HG03558 (cell line): ENCODE results near the gene RAC3.
"Not testable (repeated sequence)": the region's sequence is repeated elsewhere in the genome, so short reads cannot be mapped to it uniquely, and the experiment has no call there.

Experiments used
- ATAC-seq: cut with Tn5 transposase; IDR thresholded peaks from one replicate; pipeline ENCODE4 v1.9.1; 2021; ENCODE audit warnings: moderate number of reproducible peaks; ENCODE audit not compliant: unreplicated experiment; ENCODE audit errors: extremely low read depth

Gene RAC3

DNA sequence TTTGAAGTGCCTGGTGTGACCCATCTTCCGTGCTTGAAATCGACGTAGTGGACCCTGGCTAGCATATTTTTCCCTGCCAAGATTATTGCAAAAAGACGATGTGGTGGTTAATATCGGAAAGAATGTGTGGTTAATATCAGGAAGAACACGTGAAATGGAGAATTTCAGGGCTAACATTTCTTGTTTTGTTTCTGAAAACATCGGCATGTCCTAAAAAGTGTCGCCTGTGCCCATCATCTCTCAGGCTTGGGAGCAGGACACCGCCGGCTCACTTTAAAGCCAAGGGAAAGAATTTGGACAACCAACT is 6.4 kb downstream of the RAC3 start:
- ATAC-seq: no peak

DNA sequence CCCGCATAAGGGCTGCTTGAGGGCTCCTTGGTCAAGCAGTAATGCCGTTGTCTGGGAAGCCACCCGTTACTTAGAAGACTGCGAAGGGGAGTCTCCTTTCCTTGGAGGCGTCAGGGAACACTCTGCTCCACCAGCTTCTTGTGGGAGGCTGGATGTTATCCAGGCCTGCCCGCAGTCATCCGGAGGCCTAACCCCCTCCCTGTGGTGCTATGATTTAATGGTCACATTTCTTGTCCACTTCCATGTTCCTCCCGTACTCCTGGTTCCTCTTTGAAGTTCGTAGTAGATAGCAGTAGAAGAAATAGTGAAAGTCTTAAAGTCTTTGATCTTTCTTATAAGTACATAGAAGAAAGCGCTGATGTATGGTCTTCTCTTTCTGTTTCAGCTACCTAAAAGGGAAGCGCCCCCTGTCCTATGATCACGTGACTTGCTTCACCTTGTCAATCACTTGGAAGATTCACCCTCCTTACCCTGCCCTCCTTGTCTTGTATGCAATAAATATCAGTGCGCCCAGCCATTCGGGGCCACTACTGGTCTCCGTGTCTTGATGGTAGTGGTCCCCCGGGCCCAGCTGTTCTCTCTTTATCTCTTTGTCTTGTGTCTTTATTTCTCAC is 7.4 kb downstream of the RAC3 start:
- ATAC-seq: not testable (repeated sequence)

DNA sequence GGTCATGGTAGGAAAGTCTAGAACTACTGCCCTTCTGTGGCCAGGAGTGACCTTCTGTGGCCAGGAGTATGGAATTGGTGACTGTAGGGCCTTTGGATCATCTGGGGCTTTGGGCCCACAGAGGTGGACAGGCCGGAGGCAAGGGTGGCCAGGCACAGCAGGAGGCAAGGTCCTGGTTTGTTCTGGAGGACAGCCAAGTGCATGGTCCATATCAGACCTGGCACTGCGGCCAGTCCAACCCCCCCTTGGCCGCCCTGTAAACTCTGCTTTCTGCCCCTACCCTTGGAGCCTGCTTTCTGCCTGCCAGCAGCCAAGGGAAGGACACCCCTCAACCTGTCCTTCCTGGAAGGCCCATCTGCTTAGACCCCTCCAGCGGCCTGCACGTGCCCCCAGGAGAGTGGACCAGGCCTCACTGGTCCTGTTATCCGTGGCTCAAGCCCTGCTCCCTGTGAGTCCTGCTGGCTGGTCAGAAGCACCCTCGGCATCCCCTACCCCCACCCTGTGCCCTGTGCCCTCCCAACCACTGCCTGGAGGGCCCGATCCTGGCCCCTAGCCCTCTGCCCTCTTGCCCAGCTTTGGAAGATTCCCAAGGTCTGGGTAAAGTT is 8.3 kb downstream of the RAC3 start:
- no peak for ATAC-seq

DNA sequence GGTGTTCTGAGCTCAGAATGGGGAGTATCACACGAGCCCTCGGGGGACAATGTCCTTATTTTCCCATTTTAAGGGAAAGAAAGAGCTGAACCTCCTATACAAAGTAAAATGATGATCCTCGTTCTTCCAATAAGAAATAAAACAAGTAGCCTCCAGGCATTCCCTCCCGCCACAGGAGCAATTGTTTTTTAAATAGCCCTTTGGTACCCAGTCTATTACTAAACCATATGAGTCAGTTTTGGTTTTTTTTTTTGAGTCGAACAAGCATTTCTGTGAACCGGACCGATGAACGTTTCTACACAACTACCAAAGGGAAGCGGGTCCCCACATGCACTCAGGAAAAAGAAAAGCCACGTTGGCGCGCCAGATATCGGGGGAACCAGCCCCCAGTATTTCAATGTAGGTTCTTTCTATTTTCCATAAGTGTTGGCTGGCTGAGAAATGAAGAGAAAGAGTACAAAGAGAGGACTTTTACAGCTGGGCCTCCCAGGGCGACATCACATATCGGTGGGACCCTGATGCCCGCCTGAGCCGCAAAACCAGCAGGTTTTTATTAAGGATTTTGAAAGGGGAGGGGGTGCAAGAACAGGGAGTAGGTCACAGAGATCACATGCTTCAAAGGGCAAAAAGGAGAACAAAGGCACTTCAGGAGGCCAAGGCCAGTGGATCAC is 9.8 kb downstream of the RAC3 start:
- no peak for ATAC-seq

DNA sequence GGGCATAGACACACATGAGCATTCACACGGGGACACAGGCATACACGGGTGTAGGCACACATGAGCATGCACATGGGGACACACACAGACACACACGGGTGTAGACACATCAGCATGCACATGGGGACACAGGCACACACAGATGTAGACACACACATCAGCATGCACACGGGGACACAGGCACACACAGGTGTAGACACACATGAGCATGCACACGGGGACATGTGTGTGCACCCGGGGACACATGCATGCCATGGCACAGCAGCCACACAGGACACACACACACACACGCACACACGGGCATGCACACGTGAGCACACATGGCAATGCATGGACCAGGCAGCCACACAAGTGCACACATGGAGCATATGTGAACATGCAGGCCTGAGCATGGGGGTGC is 11.2 kb downstream of the RAC3 start:
- ATAC-seq: no peak

DNA sequence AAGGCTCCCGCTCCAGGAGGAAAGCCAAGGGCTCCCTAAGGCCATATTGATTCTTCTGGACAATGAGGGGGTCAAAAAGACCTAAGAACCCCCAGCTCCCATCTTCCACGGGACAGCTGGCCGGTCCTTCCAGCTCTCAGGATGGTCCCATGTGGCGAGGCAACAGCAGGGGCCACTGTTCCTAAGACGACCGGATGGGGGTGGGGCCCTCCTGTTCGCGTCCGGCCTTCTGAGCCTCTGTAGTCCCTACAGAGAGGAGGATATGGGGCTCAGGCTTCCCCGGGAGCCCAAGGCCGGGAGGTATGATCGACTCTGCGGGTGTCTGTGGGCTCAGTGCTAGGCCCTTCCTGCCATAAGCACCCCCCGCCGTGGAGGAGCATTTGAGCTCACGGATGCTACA is 12.0 kb downstream of the RAC3 start:
- no peak for ATAC-seq

DNA sequence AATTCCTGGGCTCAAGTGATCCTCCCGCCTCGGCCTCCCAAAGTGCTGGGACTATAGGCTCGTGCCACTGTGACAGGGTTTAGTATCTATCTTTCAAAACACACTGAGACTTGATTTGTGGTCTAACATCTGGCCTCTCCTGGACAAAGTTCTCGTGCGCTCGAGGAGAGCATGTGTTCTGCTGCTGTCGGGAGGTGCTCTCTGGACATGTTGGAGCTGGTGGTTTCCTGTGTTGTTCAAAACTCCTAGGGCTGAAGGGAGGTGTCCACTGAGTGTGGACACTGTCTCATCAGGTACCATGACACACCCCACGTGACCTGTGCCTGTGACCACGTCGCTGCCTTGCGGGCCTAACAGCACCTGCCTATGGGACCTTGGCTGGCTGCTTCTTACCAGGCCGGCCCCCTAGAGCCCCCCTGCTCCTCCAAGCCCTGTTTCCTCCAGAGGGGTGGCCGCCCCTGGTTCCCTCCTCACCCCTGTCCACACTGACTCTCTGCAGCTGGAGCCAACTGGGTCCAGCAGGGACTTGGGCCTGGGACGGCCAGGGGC is 14.5 kb downstream of the RAC3 start:
- ATAC-seq: no peak

DNA sequence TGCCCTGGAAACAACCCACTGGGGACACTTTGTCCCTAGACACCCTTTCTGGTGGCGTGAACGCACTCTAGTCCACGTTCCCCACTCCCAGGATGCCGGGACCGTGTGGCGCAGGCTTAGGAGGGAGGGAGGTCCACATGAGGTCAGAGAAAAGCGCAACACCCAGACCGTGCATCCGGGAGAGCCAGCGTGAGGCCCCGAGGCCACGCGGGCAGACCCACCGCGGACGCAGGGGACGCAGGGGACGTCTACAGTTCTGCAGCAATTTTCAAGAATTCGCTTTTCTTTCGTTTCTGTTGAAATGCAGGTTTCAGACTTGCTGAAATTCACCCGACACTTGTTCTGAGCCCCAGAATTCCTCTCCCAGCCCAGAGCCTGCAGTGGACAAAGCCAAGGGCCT is 15.4 kb downstream of the RAC3 start:
- ATAC-seq: no peak

DNA sequence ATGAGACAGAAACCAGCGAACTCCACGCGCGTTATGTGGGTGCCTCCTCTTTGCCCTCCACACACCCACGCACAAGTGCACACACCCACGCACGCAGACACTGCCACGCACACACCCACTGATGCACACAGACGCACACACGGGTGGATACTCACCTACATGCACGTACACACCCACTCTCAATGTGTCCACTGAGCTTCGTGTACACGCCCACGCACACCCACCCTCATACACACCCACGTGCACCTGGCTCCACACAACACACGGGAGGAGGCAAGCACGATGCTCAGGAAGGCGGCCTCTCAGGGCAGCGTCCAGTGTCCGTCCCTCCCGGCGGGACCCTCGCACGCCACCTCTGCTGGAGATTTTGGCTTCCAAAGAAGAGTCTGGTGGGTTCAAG is 15.9 kb downstream of the RAC3 start:
- no peak for ATAC-seq

DNA sequence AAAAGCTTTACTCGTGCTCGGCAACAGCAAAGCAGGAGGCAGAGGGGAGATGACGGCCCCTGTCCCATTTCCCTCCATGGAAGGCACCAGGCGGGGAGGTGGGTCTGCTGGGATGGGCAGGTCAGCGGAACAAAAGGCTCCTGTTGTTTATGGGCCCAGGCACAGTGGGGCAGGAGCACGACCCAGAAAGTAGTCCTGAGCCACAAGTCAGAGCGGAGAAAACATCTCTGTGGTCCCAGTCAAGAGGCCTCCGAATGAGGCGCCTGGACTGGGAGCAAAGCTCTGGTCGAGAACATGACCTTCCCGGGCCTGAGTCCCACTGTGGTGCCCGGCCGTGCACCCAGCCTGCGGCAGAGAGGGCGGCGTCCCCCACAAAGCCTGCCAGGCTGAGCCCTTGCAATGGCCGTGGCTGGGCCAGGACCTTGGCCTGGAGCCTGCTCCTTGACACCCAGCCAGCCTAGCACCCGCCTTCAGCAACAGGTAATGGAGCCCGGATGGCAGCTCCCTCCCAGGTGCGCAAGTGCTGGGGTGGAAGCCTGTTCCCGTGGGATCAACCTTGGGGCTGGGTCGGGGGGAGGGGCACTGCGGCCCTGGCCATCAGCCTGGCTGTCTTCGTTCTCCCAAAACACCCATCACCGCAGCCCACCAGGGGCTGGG is 16.6 kb downstream of the RAC3 start:
- no peak for ATAC-seq

DNA sequence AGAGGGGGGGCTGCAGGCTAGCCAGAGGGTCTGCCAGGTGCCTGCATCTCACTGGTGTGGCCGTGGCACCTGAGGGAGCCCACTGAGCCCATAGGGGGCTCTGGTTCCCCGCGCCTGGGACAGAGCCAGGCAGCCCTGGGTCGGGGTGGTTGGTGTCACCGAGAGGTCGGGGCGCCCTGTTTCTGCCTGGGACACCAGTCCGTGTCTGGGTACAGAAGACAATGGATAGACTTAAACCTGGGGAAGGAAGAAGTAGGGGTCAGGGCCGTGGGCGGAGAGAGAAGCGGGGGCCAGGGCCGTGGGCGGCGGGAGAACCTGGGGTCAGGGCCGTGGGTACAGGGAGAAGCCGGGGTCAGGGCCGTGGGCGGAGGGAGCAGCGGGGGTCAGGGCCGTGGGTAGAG is 17.1 kb downstream of the RAC3 start:
- ATAC-seq: no peak

DNA sequence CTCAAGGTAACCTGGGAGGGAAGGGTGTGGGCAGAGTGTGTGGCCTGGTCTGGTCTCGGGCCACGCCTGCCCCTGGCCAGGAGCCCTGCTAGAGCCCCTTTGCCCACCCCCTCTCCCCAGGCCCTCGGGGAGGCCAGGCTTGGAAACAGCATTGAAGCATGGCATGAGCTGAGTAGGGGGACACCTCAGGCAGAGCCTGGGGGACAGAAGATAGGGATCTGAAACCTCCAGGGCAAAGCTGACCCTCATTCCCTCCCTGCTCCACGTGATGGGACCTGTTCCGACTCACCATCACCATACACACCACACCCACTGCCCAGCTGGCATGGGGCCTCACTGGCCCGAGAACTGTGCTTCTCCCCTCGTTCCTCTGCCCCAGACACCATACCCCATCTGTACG is 17.6 kb downstream of the RAC3 start:
- no peak for ATAC-seq

DNA sequence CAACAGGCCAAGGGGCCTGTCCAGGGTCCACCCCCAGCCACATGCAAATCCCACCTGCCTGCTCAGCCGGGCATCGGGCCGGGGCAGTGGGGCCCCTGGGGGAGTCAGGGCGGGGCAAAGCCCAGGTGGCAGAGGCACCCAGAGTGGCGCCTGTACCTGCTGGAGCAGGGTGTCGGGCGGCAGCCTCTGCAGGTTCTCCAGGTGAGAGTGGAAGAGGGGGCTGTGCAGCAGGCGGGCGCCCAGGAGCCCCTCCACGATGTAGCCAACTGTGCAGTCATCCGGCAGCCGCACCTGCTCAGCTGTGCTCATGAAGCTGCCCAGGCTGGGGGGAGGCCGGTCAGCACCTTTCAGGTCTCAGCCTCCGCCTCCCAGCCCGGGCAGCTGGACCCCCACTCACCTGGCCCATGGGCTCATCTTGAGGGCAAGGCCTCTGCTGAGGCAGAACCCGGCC is 18.1 kb downstream of the RAC3 start:
- no peak for ATAC-seq

DNA sequence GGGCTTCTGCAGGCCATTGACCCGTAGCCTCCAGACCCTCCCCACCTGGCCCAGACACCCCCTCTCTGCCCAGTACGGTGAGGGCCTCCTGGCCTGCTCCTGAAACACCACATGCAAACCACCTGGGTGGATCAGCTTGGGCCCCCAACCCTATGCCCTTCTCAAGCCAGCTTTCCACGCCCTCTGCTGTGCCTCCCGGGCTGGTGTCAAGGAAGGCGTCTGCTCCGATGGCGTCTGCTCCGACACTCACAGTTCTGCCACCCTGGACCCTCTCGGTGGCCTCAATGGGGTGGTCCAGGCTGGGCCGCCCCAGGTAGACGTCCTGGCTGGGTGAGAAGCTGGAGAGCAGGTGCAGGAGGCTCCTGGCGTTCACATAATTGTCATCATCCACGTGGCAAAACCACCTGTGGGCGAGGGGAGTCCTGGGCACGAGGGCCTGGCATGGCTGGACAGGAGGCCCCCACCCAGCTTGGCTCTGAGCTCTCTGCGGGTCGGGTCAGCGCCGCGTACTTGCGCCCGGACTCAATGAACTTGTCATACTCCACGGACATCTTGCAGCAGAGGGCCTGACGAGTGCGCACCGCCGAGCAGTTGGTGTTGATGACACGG is 18.8 kb downstream of the RAC3 start:
- no peak for ATAC-seq

DNA sequence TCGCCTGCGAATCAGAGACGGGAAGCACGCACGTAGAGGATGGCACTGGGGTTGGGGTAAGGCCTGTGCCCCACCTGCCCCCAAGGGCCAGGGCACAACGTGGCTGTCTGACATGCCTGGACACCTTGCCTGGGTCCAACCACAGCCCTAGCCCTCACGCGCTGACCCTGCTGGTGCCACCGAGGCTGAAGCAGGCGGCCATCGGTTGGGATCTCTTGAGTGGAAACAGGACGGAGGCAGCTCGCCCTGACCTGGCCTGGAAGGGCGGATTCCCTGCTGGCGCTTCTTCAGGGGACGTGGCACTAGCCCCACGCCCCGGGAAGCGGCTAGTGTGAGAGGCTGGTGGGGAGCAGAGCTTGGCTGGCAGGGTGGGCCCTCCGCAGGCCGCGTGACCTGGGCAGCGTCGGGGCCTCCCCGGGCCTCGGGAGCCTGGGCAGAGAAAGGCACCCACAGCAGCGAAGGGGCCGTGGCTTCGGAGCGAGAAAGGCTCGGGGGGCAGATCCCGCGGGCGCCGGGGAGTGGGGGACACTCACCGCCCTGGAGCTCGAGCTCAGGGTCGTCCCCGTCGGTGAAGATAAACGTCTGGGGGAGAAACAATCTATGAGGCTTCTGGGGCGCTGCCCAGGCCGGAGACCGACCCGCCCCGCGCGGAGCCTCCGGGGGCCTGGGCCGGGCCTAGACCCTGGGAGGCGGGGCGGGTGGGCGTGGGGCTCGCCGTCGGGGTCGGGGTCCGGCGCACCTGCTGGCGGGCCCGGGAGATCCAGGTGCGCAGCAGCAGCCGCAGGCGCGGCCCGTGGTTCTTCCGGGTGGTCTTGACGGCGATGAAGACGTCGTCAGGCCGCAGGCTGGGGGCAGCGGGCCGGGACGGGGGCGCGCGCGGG is 19.5 kb downstream of the RAC3 start:
- no peak for ATAC-seq

DNA sequence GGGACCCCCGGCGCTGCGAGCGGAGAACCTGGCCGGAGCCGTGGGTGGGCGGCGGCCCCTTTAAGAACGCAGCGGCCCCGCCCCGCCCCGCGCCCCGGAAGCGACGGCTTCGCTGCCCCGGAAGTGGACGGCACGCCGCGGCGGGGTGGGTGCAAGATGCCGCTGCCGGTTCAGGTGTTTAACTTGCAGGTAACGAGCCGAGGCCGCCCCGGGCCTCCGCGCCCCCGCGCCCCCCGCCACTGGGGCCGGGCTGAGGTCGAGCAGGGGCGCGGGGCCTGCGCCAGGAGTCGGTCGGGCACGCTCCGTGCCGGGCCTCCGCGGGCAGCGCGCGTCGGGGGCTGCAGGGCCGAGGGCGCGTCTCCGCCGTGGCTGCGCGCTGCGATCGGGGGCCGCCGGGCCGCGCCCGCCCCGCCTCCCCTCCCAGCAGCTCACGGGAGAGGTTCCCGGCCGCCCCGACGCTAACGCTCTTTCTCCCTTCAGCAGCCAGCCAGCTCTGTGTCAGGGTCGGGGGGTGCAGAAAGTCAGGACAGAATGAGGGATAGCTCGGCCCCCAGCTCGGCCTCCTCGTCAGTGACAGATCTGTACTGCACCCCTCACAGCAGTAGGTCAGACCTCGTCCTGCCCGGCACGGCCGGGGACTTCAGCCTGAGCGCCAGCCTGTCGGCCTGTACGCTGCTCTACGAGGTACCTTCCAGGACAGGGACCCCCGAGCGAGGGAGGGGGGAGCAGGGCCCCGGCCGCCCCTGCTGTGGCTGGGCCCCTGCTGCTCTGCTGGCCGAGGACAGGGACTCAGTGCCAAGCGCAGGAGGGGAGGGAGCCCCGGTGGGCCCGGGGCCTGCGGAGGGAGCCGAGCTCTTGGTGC is 20.5 kb downstream of the RAC3 start, which contains the start of the genes GPS1 and RFNG:
TSS of gene GPS1 (plus strand) at position 123 of the 862 bp plus-strand sequence. CDS start at position 157, 34 bp downstream.
TSS of gene RFNG (minus strand) at position 36 of the 862 bp plus-strand sequence. CDS start 45 bp downstream, outside the sequence.
- peak; percentile 40 for ATAC-seq

DNA sequence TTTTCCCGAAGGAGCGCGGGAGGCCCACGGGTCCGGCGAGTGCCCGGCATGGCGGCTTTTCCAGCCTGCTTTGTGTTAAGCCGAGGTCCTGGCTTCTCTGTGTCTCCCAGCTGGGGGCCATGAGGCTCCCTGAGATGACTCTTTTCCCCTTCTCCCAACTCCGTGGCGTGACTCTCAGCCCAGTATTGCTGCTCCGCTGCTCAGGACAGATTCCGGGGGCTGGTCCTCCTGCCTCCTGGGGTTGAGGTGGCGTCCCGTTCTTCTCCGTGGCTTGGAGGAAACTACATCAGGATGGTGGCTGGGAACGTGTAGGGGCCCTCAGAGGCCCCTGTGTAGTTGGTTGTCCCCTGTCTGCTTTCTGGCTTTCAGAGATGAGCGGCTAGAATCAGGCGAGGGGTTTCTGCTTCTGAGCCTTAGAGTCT is 21.2 kb downstream of the RAC3 start:
- no peak for ATAC-seq

DNA sequence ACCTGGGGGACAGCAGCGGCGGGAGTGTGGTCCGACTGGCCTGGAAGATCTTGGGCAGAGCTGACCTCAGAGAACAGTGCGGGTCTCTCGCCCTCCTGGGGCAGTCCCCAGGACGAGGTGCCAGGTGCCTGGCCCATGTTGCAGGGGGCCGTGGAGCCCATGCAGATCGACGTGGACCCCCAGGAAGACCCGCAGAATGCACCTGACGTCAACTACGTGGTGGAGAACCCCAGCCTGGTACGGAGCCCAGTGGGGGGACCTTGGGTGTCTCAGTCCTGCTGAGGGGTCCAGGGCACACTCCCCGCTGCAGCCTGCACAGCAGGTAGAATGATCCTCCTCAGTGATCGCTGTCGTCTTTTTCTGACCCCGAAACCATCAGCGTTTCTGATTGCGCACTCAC is 21.7 kb downstream of the RAC3 start:
- ATAC-seq: no peak
